ENCODE measurements around the gene AREL1.

AREL1 gene

GRCh38 chr14:74733221-74733620 is 20.3 kb upstream of the AREL1 start:
- H3K4me3 ChIP-seq (ENCODE audit: insufficient read depth, low read depth, low read length), result no peak overlapping the region
- no peak overlapping the region for H3K27ac ChIP-seq (ENCODE audit: insufficient read depth, low read depth, low read length, poor library complexity, severe bottlenecking)
- WGBS, 2 experiments, result 92% methylated on average over 3 of the region's 3 CpGs
- H3K9me3 ChIP-seq (ENCODE audit: control insufficient read depth, low read length), result no peaks in the 10 kb centered on the region
- H3K36me3 ChIP-seq (ENCODE audit: control insufficient read depth, insufficient read depth, low read length), result peaks cover 5% of the 10 kb centered on the region
- no peaks in the 10 kb centered on the region for H3K4me1 ChIP-seq (ENCODE audit: control insufficient read depth, insufficient read depth, low read length)
- no peaks in the 10 kb centered on the region for H3K27me3 ChIP-seq (ENCODE audit: control insufficient read depth, insufficient read depth, low read length, poor library complexity, severe bottlenecking)

GRCh38 chr14:74732387-74732786 is 19.5 kb upstream of the AREL1 start:
- no peaks in the 10 kb centered on the region for H3K27me3 ChIP-seq (ENCODE audit: control insufficient read depth, insufficient read depth, low read length, poor library complexity, severe bottlenecking)
- H3K4me3 ChIP-seq (ENCODE audit: insufficient read depth, low read depth, low read length), result no peak overlapping the region
- H3K27ac ChIP-seq (ENCODE audit: insufficient read depth, low read depth, low read length, poor library complexity, severe bottlenecking), result no peak overlapping the region
- no peaks in the 10 kb centered on the region for H3K9me3 ChIP-seq (ENCODE audit: control insufficient read depth, low read length)
- no peaks in the 10 kb centered on the region for H3K4me1 ChIP-seq (ENCODE audit: control insufficient read depth, insufficient read depth, low read length)
- peaks cover 5% of the 10 kb centered on the region for H3K36me3 ChIP-seq (ENCODE audit: control insufficient read depth, insufficient read depth, low read length)
- WGBS, 2 experiments, result 97 to 100% methylated on average over 2 of the region's 2 CpGs

- no peak overlapping the region for H3K4me3 ChIP-seq (ENCODE audit: insufficient read depth, low read depth, low read length)
- peaks cover 4% of the 10 kb centered on the region for H3K36me3 ChIP-seq (ENCODE audit: control insufficient read depth, insufficient read depth, low read length)
- H3K9me3 ChIP-seq (ENCODE audit: control insufficient read depth, low read length), result no peaks in the 10 kb centered on the region
- H3K27ac ChIP-seq (ENCODE audit: insufficient read depth, low read depth, low read length, poor library complexity, severe bottlenecking), result no peak overlapping the region
- 92 to 94% methylated on average over 3 of the region's 3 CpGs for WGBS, 2 experiments
- H3K4me1 ChIP-seq (ENCODE audit: control insufficient read depth, insufficient read depth, low read length), result no peaks in the 10 kb centered on the region
- no peaks in the 10 kb centered on the region for H3K27me3 ChIP-seq (ENCODE audit: control insufficient read depth, insufficient read depth, low read length, poor library complexity, severe bottlenecking)
These were observed 10.3 kb upstream of the AREL1 start for GRCh38 chr14:74723134-74723533.

- no peak overlapping the region for H3K4me3 ChIP-seq (ENCODE audit: insufficient read depth, low read depth, low read length)
- H3K27me3 ChIP-seq (ENCODE audit: control insufficient read depth, insufficient read depth, low read length, poor library complexity, severe bottlenecking), result no peaks in the 10 kb centered on the region
- H3K36me3 ChIP-seq (ENCODE audit: control insufficient read depth, insufficient read depth, low read length), result no peaks in the 10 kb centered on the region
- no peaks in the 10 kb centered on the region for H3K4me1 ChIP-seq (ENCODE audit: control insufficient read depth, insufficient read depth, low read length)
- H3K9me3 ChIP-seq (ENCODE audit: control insufficient read depth, low read length), result no peaks in the 10 kb centered on the region
- no peak overlapping the region for H3K27ac ChIP-seq (ENCODE audit: insufficient read depth, low read depth, low read length, poor library complexity, severe bottlenecking)
These were observed 7.6 kb upstream of the AREL1 start for GRCh38 chr14:74720526-74720925.

GRCh38 chr14:74713395-74713735 is 485 bp upstream of the AREL1 start:
- Histone ChIP-seq H3K27ac (ENCODE audit: insufficient read depth, low read depth, low read length, poor library complexity, severe bottlenecking) (no peak overlapping the region), H3K9me3 (ENCODE audit: control insufficient read depth, low read length) (no peaks in the 10 kb centered on the region), H3K27me3 (ENCODE audit: control insufficient read depth, insufficient read depth, low read length, poor library complexity, severe bottlenecking) (no peaks in the 10 kb centered on the region), H3K4me1 (ENCODE audit: control insufficient read depth, insufficient read depth, low read length) (no peaks in the 10 kb centered on the region), H3K4me3 (ENCODE audit: insufficient read depth, low read depth, low read length) (peak overlapping the region; percentile 80), H3K36me3 (ENCODE audit: control insufficient read depth, insufficient read depth, low read length) (no peaks in the 10 kb centered on the region)
- 29 to 34% methylated on average over 6 of the region's 6 CpGs for WGBS, 2 experiments

GRCh38 chr14:74711651-74712050 is 1.2 kb downstream of the AREL1 start:
- Histone ChIP-seq H3K36me3 (ENCODE audit: control insufficient read depth, insufficient read depth, low read length) (no peaks in the 10 kb centered on the region), H3K4me1 (ENCODE audit: control insufficient read depth, insufficient read depth, low read length) (no peaks in the 10 kb centered on the region), H3K27ac (ENCODE audit: insufficient read depth, low read depth, low read length, poor library complexity, severe bottlenecking) (no peak overlapping the region), H3K4me3 (ENCODE audit: insufficient read depth, low read depth, low read length) (peak overlapping the region; percentile 80), H3K9me3 (ENCODE audit: control insufficient read depth, low read length) (no peaks in the 10 kb centered on the region), H3K27me3 (ENCODE audit: control insufficient read depth, insufficient read depth, low read length, poor library complexity, severe bottlenecking) (no peaks in the 10 kb centered on the region)
- WGBS, 2 experiments, result 91 to 96% methylated on average over 4 of the region's 5 CpGs

GRCh38 chr14:74710480-74710879 is 2.4 kb downstream of the AREL1 start:
- H3K4me3 ChIP-seq (ENCODE audit: insufficient read depth, low read depth, low read length), result no peak overlapping the region
- H3K36me3 ChIP-seq (ENCODE audit: control insufficient read depth, insufficient read depth, low read length), result no peaks in the 10 kb centered on the region
- H3K9me3 ChIP-seq (ENCODE audit: control insufficient read depth, low read length), result no peaks in the 10 kb centered on the region
- no peaks in the 10 kb centered on the region for H3K27me3 ChIP-seq (ENCODE audit: control insufficient read depth, insufficient read depth, low read length, poor library complexity, severe bottlenecking)
- 96 to 100% methylated on average over 1 of the region's 1 CpG for whole genome bisulfite sequencing, 2 experiments
- no peaks in the 10 kb centered on the region for H3K4me1 ChIP-seq (ENCODE audit: control insufficient read depth, insufficient read depth, low read length)
- H3K27ac ChIP-seq (ENCODE audit: insufficient read depth, low read depth, low read length, poor library complexity, severe bottlenecking), result no peak overlapping the region

GRCh38 chr14:74705613-74706500 is 7.0 kb downstream of the AREL1 start:
- H3K27ac ChIP-seq (ENCODE audit: insufficient read depth, low read depth, low read length, poor library complexity, severe bottlenecking), result no peak overlapping the region
- WGBS, 2 experiments, result 90 to 97% methylated on average over 5 of the region's 5 CpGs
- no peaks in the 10 kb centered on the region for H3K9me3 ChIP-seq (ENCODE audit: control insufficient read depth, low read length)
- H3K36me3 ChIP-seq (ENCODE audit: control insufficient read depth, insufficient read depth, low read length), result no peaks in the 10 kb centered on the region
- no peak overlapping the region for H3K4me3 ChIP-seq (ENCODE audit: insufficient read depth, low read depth, low read length)
- no peaks in the 10 kb centered on the region for H3K4me1 ChIP-seq (ENCODE audit: control insufficient read depth, insufficient read depth, low read length)
- no peaks in the 10 kb centered on the region for H3K27me3 ChIP-seq (ENCODE audit: control insufficient read depth, insufficient read depth, low read length, poor library complexity, severe bottlenecking)

GRCh38 chr14:74704656-74705055 is 8.2 kb downstream of the AREL1 start:
- Histone ChIP-seq H3K4me1 (ENCODE audit: control insufficient read depth, insufficient read depth, low read length) (no peaks in the 10 kb centered on the region), H3K27ac (ENCODE audit: insufficient read depth, low read depth, low read length, poor library complexity, severe bottlenecking) (no peak overlapping the region), H3K4me3 (ENCODE audit: insufficient read depth, low read depth, low read length) (no peak overlapping the region), H3K27me3 (ENCODE audit: control insufficient read depth, insufficient read depth, low read length, poor library complexity, severe bottlenecking) (no peaks in the 10 kb centered on the region), H3K36me3 (ENCODE audit: control insufficient read depth, insufficient read depth, low read length) (no peaks in the 10 kb centered on the region), H3K9me3 (ENCODE audit: control insufficient read depth, low read length) (no peaks in the 10 kb centered on the region)
- WGBS, 2 experiments, result 88 to 97% methylated on average over 2 of the region's 2 CpGs

- Histone ChIP-seq H3K36me3 (ENCODE audit: control insufficient read depth, insufficient read depth, low read length) (no peaks in the 10 kb centered on the region), H3K9me3 (ENCODE audit: control insufficient read depth, low read length) (no peaks in the 10 kb centered on the region), H3K27me3 (ENCODE audit: control insufficient read depth, insufficient read depth, low read length, poor library complexity, severe bottlenecking) (no peaks in the 10 kb centered on the region), H3K27ac (ENCODE audit: insufficient read depth, low read depth, low read length, poor library complexity, severe bottlenecking) (no peak overlapping the region), H3K4me3 (ENCODE audit: insufficient read depth, low read depth, low read length) (no peak overlapping the region), H3K4me1 (ENCODE audit: control insufficient read depth, insufficient read depth, low read length) (no peaks in the 10 kb centered on the region)
- WGBS, 2 experiments, result 87 to 94% methylated on average over 3 of the region's 3 CpGs
These were observed 9.8 kb downstream of the AREL1 start for GRCh38 chr14:74703043-74703442.
